HL-60/S4 (cell line): Measurements from ENCODE around the gene ISM1.

Experiments used
- in situ Hi-C: fragments of 300-500 bp; cut with MboI; formaldehyde crosslinking; loops from 2 replicates; pipeline ENCODE4 v1.14.3; 2022; ENCODE audit warnings: low sequenced_read_pairs

The ISM1 gene

GRCh38 chr20:13251904-13252297 lies 30.8 kb downstream of the ISM1 start:
- in situ Hi-C loops: no loop called here

GRCh38 chr20:13255356-13255755 lies 34.3 kb downstream of the ISM1 start:
- in situ Hi-C loops: no loop called here

GRCh38 chr20:13256606-13257005 lies 35.5 kb downstream of the ISM1 start:
- in situ Hi-C loops: no loop called here

GRCh38 chr20:13259921-13260320 lies 38.8 kb downstream of the ISM1 start:
- in situ Hi-C loops: no loop called here

GRCh38 chr20:13260650-13261279 lies 39.7 kb downstream of the ISM1 start:
- in situ Hi-C loops: no loop called here

- in situ Hi-C loops: no loop called here
These were observed 40.6 kb downstream of the ISM1 start for GRCh38 chr20:13261460-13262301.

- in situ Hi-C loops: no loop called here
These were observed 41.2 kb downstream of the ISM1 start for GRCh38 chr20:13262302-13262650.

- in situ Hi-C loops: no loop called here
These were observed 41.7 kb downstream of the ISM1 start for GRCh38 chr20:13262671-13263360.

- in situ Hi-C loops: no loop called here
These were observed 42.4 kb downstream of the ISM1 start for GRCh38 chr20:13263451-13263850.

GRCh38 chr20:13264907-13265306 lies 43.8 kb downstream of the ISM1 start:
- in situ Hi-C loops: no loop called here

- in situ Hi-C loops: no loop called here
These were observed 44.9 kb downstream of the ISM1 start for GRCh38 chr20:13265941-13266340.

- in situ Hi-C loops: no loop called here
These were observed 46.2 kb downstream of the ISM1 start for GRCh38 chr20:13267231-13267630.

GRCh38 chr20:13268953-13269352 lies 47.9 kb downstream of the ISM1 start:
- in situ Hi-C loops: no loop called here

- in situ Hi-C loops: no loop called here
These were observed 49.1 kb downstream of the ISM1 start for GRCh38 chr20:13270211-13270610.

- in situ Hi-C loops: no loop called here
These were observed 50.0 kb downstream of the ISM1 start for GRCh38 chr20:13271098-13271497.

GRCh38 chr20:13271977-13272975 lies 51.2 kb downstream of the ISM1 start:
- in situ Hi-C loops: no loop called here

GRCh38 chr20:13274275-13274861 lies 53.3 kb downstream of the ISM1 start:
- in situ Hi-C loops: no loop called here

GRCh38 chr20:13276945-13277541 lies 56.0 kb downstream of the ISM1 start:
- in situ Hi-C loops: no loop called here

- in situ Hi-C loops: no loop called here
These were observed 56.7 kb downstream of the ISM1 start for GRCh38 chr20:13277663-13278295.
